ENCODE measurements around the gene GPS1.

DNA sequence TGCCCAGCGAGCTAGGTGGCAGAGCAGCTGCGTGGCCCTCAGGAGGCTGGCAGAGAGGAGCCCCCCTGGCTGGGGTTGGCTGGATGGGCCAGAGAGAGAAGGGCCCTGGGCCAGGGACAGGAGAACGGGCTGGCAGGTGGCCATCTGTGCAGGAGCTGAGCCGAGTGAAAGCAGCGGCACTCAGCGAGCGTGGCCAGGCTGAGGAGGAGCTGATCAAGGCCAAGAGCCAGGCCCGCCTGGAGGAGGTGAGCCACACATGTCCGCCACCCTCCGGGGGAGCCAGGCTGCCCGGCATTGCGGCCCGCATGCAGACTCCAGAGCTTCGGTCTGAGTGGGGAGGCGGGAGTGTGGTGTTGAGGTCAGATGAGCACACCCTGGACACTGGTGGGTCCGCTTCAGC, 22.3 kb upstream of the GPS1 start:
- TF ChIP-seq, protein P1, sequence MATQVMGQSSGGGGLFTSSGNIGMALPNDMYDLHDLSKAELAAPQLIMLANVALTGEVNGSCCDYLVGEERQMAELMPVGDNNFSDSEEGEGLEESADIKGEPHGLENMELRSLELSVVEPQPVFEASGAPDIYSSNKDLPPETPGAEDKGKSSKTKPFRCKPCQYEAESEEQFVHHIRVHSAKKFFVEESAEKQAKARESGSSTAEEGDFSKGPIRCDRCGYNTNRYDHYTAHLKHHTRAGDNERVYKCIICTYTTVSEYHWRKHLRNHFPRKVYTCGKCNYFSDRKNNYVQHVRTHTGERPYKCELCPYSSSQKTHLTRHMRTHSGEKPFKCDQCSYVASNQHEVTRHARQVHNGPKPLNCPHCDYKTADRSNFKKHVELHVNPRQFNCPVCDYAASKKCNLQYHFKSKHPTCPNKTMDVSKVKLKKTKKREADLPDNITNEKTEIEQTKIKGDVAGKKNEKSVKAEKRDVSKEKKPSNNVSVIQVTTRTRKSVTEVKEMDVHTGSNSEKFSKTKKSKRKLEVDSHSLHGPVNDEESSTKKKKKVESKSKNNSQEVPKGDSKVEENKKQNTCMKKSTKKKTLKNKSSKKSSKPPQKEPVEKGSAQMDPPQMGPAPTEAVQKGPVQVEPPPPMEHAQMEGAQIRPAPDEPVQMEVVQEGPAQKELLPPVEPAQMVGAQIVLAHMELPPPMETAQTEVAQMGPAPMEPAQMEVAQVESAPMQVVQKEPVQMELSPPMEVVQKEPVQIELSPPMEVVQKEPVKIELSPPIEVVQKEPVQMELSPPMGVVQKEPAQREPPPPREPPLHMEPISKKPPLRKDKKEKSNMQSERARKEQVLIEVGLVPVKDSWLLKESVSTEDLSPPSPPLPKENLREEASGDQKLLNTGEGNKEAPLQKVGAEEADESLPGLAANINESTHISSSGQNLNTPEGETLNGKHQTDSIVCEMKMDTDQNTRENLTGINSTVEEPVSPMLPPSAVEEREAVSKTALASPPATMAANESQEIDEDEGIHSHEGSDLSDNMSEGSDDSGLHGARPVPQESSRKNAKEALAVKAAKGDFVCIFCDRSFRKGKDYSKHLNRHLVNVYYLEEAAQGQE (IDR thresholded peaks at IDR 0.05; ENCODE audit: insufficient read depth in 1 of 2, low read depth in 2 of 2, low read length in 2 of 2) = no peak
- TF ChIP-seq POLR2AphosphoS5 (IDR thresholded peaks at IDR 0.05; ENCODE audit: low read depth, low read length) = no peak
- no peak for TF ChIP-seq TAF1 (IDR thresholded peaks at IDR 0.05; ENCODE audit: borderline replicate concordance, insufficient read depth, low read length)
- no peak for TF ChIP-seq SIN3A (IDR thresholded peaks at IDR 0.05; ENCODE audit: borderline replicate concordance, insufficient read depth, low read length)
- no peak for TF ChIP-seq FOXP2 (optimal IDR thresholded peaks at IDR 0.05; ENCODE audit: borderline replicate concordance, extremely low read depth, extremely low read length, insufficient read depth)
